GM18861 (cell line): ENCODE results near the gene P2RX1.

ENCODE experiments used
- ATAC-seq: cut with Tn5 transposase; IDR thresholded peaks from one replicate; pipeline ENCODE4 v1.9.1; 2021; ENCODE audit not compliant: unreplicated experiment

P2RX1 gene

DNA sequence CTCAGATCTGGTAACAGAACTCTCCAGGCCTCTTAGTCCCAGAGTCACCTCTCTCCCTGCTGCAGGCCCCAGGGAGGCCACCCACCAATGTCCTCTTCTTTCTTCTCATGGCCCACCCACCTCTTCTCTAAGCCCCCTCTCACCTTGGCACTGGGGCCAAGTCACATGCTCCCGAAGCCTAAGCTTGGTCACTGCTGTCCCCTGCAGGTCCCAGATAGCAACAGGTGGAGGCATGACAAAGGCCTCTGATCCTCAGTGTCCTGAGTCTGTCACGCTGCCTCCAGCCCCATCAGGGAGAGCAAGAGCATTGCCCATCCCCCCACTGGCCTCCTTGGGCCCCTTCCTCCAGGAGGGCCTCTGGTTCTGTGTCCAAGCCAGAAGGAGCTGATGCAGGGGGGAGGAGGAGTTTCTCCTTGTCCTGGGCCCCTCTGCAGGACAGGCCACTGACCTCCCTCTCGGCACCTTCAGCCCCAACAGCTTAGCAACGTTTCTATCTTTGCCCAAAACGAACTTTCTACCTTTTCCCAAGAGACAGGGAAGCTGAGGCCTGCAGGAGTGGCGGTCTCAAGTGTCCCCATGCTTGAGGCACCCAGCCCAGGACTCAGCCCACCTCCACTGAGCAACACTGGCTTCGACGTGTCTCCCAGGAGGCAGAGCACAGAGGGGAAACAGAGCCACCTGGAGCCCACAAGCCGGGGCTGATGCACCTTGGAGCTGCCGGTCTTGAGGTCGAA is 8.6 kb downstream of the P2RX1 start:
- no peak for ATAC-seq

DNA sequence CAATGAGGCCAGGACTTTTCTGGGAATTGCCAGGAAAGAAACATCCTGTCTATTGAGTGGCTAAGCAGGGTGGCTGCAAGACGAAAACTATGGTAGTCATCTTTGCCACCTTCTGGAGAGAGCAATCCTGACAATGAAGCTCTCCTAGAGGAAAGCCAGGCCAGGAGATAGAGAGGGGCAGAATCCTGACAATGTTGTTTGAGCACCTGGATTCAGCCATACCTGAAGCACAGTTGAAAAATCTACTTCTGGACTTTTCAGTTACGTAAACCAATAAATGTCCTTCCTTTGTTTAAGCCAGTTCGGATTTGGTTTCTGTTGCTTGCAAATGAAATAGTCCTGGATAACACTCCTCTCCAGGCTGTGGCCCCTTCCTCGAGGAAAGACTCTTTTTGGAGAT is 9.4 kb downstream of the P2RX1 start:
- ATAC-seq = no peak

DNA sequence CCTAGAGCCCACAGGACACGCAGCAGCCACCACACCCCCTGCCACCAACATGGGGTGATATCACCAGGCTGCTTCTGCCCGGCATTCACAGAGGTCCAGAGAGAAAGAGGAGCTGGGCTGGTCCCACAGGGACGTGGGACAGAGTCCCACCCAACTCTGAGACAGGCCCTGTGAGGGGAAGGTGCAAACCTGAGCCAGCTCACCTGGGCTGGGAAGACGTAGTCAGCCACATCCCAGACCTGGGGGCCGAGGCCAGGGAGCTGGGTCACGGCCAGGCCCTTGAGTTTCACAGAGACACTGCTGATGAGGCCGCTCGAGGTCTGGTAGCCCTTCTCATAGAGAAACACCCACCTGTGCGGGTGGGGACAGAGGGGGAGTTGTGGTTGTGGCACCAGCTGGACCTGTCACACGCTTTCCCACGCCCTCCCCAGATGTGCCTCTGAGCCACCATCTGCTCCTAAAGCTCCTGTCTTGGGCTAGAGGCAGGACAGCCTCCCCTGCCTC is 11.2 kb downstream of the P2RX1 start:
- ATAC-seq = no peak

DNA sequence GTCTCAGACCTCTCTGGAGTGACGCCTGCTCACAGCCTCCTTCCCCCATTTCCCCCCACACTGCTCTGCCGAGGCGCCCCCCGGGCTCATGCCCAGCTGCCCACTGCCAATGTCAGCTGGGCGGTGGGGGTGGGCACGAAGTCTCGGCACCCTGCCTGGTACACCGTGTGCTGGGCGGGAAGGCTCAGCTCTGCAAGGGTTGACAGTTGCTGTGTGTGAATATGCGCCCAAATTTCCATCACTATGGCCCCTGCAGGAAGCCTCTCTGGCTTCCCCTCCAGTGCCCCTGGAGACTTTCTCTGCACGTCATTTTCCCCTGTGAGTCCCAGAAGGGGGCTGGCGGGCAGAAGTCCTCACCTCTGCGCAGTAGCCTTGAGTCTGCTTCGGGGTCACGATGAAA is 11.8 kb downstream of the P2RX1 start:
- no peak for ATAC-seq

DNA sequence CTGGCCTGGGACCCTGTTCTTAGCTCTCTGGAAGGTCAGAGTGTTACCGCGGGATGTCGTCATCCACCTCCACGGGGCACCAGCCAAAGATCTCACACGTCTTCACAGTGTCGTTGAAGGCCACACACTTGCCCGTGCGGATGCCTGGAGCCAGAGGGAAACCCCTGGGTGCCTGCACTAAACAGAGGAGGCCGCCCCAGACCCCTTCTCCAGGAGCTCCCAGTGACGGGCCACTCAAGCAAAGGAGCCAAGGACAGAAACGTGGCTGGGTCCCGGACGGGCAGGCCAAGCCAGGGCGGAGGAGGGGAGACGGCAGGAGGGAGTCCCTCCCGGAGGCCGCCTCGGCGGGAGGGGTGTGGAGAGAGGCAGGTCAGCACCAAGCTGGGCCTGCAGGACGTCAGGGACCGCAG is 12.4 kb downstream of the P2RX1 start:
- no peak for ATAC-seq

DNA sequence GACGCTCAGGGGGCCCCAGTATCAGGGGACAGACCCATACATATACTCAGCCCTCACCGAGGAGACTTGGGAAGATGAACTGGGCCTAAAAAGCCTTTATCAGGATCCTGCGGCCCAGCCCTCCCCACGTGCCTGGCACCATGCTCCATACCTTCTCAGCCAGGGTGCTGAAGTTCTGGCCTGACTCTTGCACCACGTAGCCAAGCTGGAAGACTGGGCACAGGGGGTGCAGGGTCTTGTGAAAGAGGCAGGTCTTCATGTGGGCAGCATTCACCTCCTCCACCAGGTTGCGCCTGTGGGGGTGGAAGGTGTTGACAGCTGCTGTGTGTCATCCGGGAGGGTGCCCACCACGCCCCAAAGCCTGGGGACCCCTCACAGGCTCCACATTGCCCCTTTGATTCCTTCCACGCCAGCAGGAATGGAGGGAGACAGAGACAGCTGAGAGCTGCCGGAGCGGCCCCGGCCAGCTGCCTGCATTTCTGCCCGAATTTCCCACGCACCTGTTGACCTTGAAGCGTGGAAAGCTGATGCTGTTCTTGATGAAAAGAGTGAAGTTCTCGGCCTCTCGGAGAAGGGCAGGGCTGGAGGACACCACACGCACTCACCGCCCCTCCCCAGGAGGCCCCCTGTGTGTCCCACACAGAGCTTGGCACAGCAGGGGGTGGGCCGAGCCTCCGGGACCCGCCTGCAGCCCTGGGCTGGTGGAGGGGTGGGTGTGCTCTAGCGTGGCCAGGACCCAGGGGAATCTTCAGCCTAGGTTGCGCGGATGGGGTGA is 13.0 kb downstream of the P2RX1 start:
- ATAC-seq = no peak

DNA sequence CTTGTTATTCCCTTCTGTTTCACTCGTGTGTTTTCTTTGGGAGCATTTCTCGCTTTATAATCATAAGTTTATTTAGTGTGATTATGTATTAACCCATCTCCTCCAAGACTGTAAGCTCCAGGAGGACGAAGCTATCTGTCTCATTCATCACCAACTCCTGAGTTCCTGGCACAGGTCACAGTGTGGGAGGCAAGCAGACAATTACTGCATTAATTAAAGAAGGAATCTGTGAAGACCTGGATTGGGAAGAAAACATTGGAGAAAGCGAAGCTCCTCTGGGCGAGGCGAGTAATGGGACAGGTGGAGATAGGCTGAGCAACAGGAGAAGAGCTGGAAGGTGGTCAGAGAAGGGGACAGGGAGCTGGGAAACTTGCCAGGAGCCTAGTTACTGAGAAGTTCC is 15.6 kb downstream of the P2RX1 start:
- no peak for ATAC-seq

DNA sequence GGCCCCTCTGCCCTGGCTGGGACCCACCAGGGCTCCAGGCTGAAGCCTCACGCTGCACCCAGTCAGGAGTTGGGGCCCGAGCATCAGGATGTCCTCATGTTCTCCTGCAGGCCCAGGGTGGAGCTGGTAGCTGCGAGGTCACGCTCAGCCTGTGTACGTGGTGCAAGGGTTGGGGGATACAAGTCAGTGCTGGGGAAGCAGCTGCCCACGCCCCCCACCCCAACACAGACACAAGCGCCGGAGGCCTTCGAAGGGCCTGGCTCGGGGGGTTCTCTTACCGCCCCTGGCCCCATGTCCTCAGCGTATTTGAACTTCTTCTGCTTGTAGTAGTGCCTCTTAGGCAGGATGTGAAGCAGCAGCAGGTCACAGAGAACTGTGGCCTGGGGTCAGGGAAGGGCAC is 18.5 kb downstream of the P2RX1 start:
- no peak for ATAC-seq

DNA sequence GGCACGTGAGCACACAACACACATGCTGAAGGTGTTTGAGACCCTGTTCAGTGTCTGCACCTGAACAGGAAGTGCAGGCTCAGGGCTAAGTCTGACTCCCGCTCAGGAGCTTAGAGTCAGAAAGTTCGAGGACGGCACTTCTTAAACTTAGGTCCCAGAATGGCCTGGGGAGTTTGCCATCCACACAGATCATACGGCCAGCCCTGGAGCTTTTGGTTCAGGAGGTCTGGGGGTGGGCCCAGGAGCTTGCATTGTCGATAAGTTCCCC is 19.4 kb downstream of the P2RX1 start:
- no peak for ATAC-seq

DNA sequence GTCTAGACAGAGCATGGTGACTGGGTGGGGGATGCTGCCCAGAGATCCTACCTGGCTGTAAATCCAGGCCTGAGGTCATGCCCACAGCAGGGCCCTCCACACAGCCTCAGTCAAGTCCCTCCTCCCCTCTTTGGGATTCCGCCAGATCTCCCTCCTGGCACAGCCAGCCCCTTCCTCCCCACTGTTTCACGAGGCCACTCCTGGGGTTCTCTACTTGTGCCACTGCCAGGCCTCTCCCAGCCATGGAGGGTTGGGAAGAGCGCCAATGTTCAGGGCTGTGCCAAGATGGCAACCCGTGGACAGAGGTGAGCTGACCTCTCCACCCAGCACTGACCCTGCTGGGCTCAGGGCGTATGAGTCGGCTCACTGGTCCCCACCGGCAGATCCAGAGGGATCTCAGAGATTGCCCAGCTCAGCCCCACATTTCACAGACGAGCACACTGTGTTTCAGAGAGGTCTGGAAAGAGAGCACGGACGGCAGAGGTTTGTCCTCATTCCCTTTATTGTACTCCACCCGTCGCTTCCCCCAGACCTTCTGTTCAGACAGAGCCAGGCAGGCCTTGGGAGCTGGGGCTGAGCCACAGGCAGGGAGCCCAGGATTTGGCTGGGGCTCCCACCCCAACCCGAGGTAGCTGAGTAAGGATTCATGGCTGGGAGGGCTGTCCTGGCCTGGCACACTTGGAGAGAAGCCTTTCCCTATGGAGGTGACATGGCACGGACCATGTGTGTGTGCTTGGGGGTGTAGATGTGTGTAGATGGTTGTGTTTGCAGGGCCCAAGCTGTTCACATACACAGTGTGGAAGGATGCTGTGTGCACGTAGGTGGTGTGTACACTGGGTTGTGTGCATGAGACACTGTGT is 19.9 kb downstream of the P2RX1 start:
- ATAC-seq = no peak

DNA sequence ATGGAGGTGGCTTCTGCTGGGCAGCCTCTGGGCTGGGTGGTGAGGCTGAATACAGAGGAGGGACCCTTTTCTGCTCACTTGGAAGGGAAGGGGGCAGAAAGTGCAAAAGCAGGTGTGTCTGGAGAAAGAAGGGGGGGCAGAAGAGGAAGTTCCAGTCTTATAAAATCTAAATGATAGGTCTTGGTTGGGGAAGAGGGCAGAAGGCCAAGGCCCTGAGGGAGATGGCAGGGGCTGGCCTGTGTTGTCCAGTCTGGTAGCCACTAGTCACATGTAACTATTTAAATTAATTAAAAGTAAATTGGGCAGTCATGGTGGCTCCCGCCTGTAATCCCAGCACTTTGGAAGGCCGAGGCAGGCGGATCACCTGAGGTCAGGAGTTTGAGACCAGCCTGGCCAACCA is 20.9 kb downstream of the P2RX1 start:
- no peak for ATAC-seq

DNA sequence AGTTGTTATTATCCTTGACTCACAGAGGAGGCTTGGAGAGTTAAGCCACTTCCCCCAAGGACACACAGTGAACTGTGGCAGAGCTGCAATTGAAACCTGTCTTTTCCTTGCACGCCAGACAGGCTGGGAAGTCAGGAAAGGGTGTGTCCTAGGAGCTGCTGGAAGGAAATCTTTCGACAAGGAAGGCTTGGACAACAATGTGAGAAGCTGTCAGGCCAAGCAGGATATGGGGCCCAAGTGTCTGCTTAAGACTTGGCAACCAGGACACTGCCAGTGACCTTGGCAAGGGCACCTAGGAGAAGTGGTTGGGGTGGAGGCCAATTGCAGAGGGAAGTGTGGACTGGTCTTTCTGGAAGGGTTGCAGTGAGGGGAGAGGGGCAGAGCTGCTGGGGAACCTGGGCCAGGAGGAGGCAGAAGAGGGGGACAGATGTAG is 21.3 kb downstream of the P2RX1 start:
- ATAC-seq = no peak

DNA sequence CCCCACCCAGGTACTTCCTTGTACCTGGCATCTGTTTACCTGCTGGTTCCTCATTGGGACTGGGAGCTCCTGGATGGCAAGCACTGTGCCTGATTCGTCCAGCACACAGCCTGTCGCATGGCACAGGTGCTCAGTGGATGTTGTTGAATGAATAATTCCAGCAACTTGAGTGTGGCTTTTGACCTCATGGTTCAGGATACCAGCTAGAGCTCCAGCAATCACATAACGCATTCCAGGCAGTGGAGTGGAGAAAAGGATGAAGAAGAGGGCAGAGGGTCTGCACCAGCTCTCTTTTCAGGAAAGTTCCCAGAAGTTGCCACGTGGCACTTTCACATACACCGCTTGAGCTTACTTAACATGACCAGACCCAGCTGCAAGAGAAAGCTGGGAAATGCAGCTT is 22.1 kb downstream of the P2RX1 start:
- no peak for ATAC-seq

DNA sequence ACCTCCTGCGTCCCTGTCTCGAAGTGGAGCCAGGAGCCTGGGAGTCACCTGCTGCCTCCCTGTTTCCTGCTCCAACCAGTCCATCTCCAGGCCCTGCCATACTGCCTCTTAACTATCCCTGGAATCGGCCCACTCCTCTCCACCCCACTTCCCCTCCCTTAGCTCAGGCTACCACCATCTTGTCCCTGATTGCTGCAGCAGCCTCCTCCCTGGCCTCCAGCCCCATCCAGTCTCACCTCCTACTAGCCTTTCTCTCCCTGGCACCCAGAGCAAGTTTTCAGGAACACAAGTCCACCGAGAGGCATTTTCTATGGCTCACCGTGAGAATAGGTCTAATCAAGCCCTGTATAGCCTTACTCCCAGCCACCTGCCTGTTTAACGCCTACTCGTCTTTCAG is 22.5 kb downstream of the P2RX1 start:
- no peak for ATAC-seq

DNA sequence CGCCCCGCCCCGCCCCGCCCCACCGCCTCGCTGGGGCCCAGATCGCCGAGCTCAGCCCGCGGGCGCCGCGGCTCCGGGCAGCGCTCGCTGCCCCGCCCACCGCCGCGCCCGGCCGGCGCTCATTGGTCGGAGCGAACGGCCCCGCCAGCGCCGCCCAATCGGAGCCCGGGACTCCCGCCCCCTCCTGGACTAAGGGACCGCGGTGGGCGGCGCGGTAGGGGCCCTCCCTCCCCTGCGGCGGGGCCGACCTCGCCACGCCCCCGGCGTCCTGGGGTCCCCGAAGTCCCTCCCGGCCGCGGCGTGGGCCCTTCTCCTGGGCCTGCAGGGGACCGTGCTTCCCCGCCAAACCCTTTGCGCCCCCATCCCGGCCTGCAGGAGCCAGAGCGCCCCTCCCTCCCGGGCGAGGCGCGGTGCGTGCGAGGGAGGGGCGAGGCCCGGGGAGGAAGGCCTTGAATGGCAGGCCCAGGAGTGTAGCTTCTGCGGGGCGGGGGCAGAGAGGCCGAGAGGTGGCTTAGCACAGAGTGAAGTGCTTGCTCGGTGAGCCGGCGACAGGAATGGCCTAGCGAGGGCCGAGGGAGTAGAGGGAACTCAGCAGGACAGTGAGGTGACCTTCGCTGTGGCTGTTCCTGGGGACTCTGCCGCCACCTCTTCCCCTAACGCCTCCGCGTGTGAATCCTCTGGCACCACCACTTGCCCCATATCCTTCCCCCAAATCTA is 23.1 kb downstream of the P2RX1 start, which contains the start of gene CAMKK1:
Gene CAMKK1 (minus strand): TSS at position 51 of the 717 bp plus-strand sequence. CDS start 7,366 bp downstream, outside the sequence.
- peak; percentile 62 for ATAC-seq

DNA sequence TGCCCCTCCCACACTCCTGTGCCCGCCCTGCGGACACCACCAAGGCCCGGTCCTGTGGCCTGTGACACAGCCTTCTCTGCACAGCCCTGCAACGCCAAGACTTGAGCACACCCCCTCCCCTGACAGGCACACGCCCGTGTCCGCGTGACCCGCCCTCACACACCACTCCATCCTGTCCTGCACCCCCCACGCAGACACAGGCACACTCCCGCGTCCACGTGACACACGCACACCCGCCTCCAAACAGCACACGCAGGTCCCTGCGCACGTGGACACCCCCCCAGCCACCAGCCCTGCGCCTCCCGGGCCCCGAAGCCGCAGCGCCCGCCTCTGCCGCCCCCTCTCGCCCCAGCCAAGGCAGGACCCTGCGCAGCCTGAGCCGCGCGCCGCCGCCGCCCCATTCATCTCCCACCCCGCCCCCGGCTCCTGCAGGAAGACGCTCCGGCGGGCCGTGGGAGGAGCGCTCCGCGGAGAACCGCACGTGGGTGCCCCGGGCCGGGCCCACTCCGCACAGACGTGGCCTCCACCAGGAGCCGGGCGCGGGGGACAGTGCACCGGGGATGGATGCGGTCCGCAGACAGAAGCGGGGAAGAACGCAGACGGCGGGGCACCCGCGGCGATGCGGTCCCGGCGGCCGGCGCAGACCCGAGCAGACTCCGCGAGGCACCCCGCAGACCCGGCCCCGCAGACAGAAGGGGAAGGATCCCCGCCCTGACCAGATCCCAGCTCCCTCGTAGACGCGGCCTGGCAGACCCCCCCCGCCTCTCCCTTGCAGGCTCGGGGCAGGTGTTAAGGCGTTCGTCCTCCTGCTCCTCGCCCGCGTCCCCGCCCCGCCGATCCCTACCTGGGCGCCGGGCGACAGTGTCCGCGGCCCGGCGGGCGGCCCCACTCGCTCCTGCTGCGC is 23.9 kb downstream of the P2RX1 start:
- ATAC-seq = no peak

DNA sequence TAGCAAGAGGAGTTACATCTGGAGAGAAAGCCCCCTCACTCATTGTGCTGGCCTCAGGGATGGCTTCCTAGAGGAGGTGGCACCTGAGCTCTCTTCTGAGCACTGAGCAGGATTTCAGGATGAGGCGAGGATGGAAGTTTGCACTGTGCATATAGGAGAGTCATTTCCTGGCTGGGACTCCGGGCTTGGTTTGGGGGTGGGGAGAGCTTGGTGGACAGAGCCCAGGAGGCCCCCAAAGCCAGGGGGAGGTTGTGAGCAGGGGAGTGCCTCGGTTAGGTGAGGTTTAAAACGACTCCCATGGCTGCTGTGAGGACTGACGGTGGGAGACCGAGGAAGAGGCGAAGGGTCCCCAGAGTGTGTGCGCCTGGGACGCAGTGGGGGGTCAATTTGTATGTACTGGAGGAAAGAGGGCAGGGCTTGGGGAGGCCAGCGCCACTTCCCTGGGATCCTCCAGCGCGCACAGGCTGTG is 24.6 kb downstream of the P2RX1 start:
- no peak for ATAC-seq

DNA sequence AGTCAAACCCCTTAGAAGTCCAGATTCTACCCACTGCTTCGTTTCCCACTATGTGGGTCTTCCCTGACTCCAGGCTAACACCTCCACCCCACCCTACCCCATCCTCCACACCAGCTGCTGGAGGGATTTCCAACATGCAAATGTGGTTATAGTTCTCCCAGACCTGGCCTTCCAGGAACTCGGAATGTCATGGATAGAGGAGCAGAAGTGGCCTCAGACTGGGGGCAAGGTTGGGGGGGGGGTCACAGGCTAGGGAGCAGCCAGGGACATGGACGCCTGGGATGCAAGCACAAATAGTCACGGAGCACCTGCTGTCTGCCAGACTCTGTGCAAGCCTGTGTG is 25.4 kb downstream of the P2RX1 start:
- no peak for ATAC-seq

DNA sequence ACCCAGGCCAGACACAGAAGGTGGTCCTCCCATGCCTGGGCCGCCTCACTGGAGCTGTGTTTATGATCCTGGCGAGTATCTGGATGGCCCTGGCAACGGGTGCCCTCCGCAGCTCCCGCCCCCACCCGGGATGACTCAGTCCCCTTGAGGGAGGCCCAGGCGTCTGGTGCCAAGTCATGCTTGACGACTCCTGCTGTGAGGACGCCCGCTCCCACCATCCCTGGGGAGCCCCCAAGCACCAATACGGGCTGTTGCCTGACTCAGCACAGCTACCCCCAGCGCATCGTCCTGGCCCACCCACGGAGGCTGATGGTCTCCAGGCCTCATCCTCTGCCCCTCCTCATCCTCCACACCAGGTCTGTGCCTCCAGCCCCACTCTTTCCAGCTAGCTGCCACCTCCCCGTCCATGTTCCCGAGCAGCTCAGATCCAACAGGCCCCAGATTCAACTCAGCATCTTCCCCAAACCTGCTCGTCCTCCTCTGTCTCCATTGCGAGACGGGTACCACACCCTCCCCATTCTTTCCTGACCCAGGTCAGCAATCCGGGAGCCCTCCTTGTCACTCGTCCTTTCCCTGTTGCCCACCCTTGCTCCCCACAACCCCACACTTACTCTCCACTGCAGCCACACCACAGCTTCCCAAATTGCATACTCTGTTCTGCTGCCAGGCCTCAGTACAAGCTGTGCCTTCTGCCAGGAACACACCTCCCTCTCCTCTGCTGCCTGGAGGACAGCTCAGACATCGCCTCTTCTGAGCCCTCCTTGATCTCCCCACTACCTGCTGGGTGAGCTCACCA is 26.0 kb downstream of the P2RX1 start:
- no peak for ATAC-seq
